NCI-H1417 (cell line): ENCODE measurements around the gene EMC1.
"Not testable (repeated sequence)": the region's sequence is repeated elsewhere in the genome, so short reads cannot be mapped to it uniquely, and the experiment has no call there.

Source experiments
- DNase-seq, 3 experiments: peaks; one replicate each; lab custom pipeline; 2025; lab: John Stamatoyannopoulos, UW

The EMC1 gene

GRCh38 chr1:19260211-19261138, 9.2 kb upstream of the EMC1 start:
- DNase-seq, result peak in 2 of 3 experiments; percentile 22 to 78

- no peak for DNase-seq
Measured at GRCh38 chr1:19258353-19258752, 7.0 kb upstream of the EMC1 start.

GRCh38 chr1:19257178-19257914, 6.0 kb upstream of the EMC1 start:
- DNase-seq, result no peak

GRCh38 chr1:19256301-19256700, 5.0 kb upstream of the EMC1 start:
- not testable (repeated sequence) for DNase-seq

GRCh38 chr1:19255288-19255687, 4.0 kb upstream of the EMC1 start:
- no peak for DNase-seq

GRCh38 chr1:19254416-19254815, 3.1 kb upstream of the EMC1 start:
- DNase-seq, result no peak

- DNase-seq, result peak in 1 of 3 experiments; percentile 48
Measured at GRCh38 chr1:19250629-19251304, 557 bp downstream of the EMC1 start.

- DNase-seq, result peak; percentile 9 to 31 (median 11)
Measured at GRCh38 chr1:19240673-19241538, 10.4 kb downstream of the EMC1 start.

GRCh38 chr1:19239876-19240275, 11.4 kb downstream of the EMC1 start:
- no peak for DNase-seq

GRCh38 chr1:19234224-19234623, 17.1 kb downstream of the EMC1 start:
- no peak for DNase-seq

- DNase-seq, result no peak
Measured at GRCh38 chr1:19232524-19232846, 18.8 kb downstream of the EMC1 start.

- DNase-seq, result not testable (repeated sequence)
Measured at GRCh38 chr1:19231736-19232523, 19.4 kb downstream of the EMC1 start.

- no peak for DNase-seq
Measured at GRCh38 chr1:19229828-19230325, 21.4 kb downstream of the EMC1 start.

GRCh38 chr1:19229229-19229628, 22.1 kb downstream of the EMC1 start:
- no peak for DNase-seq

- DNase-seq, result no peak
Measured at GRCh38 chr1:19222979-19223824, 28.1 kb downstream of the EMC1 start.

GRCh38 chr1:19222573-19222972, 28.8 kb downstream of the EMC1 start:
- DNase-seq, result no peak

GRCh38 chr1:19220991-19221390, 30.3 kb downstream of the EMC1 start:
- DNase-seq, result peak in 2 of 3 experiments; percentile 4 to 55

- no peak for DNase-seq
Measured at GRCh38 chr1:19220080-19220846, 31.1 kb downstream of the EMC1 start.

GRCh38 chr1:19219451-19219850, 31.9 kb downstream of the EMC1 start:
- DNase-seq, result no peak
